Natural killer cell (primary cell): Measurements from ENCODE around the gene CACNA2D2. TPM values are rescaled to one million over a fixed set of nuclear protein-coding genes. Genes with fewer than 3 reads are reported as not detected.

Experiments
- ATAC-seq, 3 donors: fragments of 150-1000 bp in 2 of 3; fragments of 200-7000 bp in 1 of 3; cut with Tn5 transposase; 1 replicate in 1 of 3; 2 replicates in 2 of 3; pipeline ENCODE4 v1.10.0; 2021; ENCODE audit warnings: mild to moderate bottlenecking in 2 of 3, moderate library complexity in 2 of 3
- DNase-seq, 2 donors: peaks; one replicate each; pipeline versions ENCODE4 v3.0.0 to v3.0.0-alpha.2; 2013 to 2021; ENCODE audit warnings: mixed read lengths in 1 of 2
- H3K27ac ChIP-seq: one replicate; pipeline ENCODE4 v1.5.1; 2013; ENCODE audit warnings: mild to moderate bottlenecking, low read length
- H3K27me3 ChIP-seq: one replicate; pipeline ENCODE4 v1.6.1; 2013; ENCODE audit warnings: low read length; ENCODE audit not compliant: control insufficient read depth, insufficient read depth
- H3K36me3 ChIP-seq: one replicate; pipeline ENCODE4 v1.6.1; 2013; ENCODE audit warnings: low read length; ENCODE audit not compliant: control insufficient read depth, insufficient read depth
- H3K4me1 ChIP-seq: one replicate; pipeline ENCODE4 v1.6.1; 2013; ENCODE audit warnings: low read length; ENCODE audit not compliant: control insufficient read depth, insufficient read depth
- H3K4me3 ChIP-seq: one replicate; pipeline ENCODE4 v1.5.1; 2013; ENCODE audit warnings: low read length
- H3K9me3 ChIP-seq: one replicate; pipeline ENCODE4 v1.6.1; 2013; ENCODE audit warnings: low read length; ENCODE audit not compliant: control insufficient read depth, insufficient read depth
- H3K27ac Mint-ChIP-seq, 2 donors: one replicate each; pipeline ENCODE4 v1.8.0; 2022; ENCODE audit warnings: mild to moderate bottlenecking in 2 of 2, mixed read lengths in 2 of 2, moderate library complexity in 1 of 2
- H3K27me3 Mint-ChIP-seq, 2 donors: one replicate each; pipeline ENCODE4 v1.8.0; 2022; ENCODE audit warnings: low read depth in 2 of 2, mixed read lengths in 2 of 2
- H3K36me3 Mint-ChIP-seq: one replicate; pipeline ENCODE4 v1.8.0; 2022; ENCODE audit warnings: mixed read lengths
- H3K4me1 Mint-ChIP-seq, 2 donors: one replicate each; pipeline ENCODE4 v1.8.0; 2022; ENCODE audit warnings: mixed read lengths in 2 of 2
- H3K4me3 Mint-ChIP-seq: one replicate; pipeline ENCODE4 v1.8.0; 2022; ENCODE audit warnings: mild to moderate bottlenecking, moderate library complexity, mixed read lengths
- H3K9me3 Mint-ChIP-seq, 2 donors: one replicate each; pipeline ENCODE4 v1.8.0; 2022; ENCODE audit warnings: mixed read lengths in 2 of 2
- WGBS: methylation state at CpG from one replicate; pipeline ENCODE4 v1.1.7; 2013; ENCODE audit warnings: missing lambda C conversion rate; ENCODE audit not compliant: insufficient coverage; 5-methylcytosine and 5-hydroxymethylcytosine counted together
- intact Hi-C: fragments of 100-400 bp; cut with micrococcal nuclease; formaldehyde crosslinking; loops from one replicate; pipeline ENCODE4 v1.14.2; 2022
- total RNA-seq, 4 donors: library from RNA; stranded (reverse); fragments of 120-200 nt in 1 of 4; gene quantifications; one replicate each; pipeline versions ENCODE4 v1.2.3 to v1.2.4, GENCODE V29; 2013 to 2022
- TF ChIP-seq, protein P1 (sequence below): fragments of 200-600 bp; IDR thresholded peaks from one replicate; pipeline ENCODE4 v1.8.0; 2022; ENCODE audit warnings: antibody characterized with exemption

The CACNA2D2 gene
- total RNA-seq, 3 donors from 2014 or later (not counting 1 experiment from before 2014, with no cell fraction given): 36.5 to 56.4 (median 43.8) TPM

GRCh38 chr3:50417637-50418033 lies 85.8 kb downstream of the CACNA2D2 start:
- DNase-seq: no peak
- H3K36me3 ChIP-seq: no peaks in the 10 kb centered on the region
- TF ChIP-seq, protein P1, sequence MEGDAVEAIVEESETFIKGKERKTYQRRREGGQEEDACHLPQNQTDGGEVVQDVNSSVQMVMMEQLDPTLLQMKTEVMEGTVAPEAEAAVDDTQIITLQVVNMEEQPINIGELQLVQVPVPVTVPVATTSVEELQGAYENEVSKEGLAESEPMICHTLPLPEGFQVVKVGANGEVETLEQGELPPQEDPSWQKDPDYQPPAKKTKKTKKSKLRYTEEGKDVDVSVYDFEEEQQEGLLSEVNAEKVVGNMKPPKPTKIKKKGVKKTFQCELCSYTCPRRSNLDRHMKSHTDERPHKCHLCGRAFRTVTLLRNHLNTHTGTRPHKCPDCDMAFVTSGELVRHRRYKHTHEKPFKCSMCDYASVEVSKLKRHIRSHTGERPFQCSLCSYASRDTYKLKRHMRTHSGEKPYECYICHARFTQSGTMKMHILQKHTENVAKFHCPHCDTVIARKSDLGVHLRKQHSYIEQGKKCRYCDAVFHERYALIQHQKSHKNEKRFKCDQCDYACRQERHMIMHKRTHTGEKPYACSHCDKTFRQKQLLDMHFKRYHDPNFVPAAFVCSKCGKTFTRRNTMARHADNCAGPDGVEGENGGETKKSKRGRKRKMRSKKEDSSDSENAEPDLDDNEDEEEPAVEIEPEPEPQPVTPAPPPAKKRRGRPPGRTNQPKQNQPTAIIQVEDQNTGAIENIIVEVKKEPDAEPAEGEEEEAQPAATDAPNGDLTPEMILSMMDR: no peak
- peak in 2 of 3 donors; percentile 33 to 61 for ATAC-seq
- intact Hi-C loops: no loop called here
- no peaks in the 10 kb centered on the region for H3K9me3 Mint-ChIP-seq
- H3K4me1 ChIP-seq: peaks cover 49% of the 10 kb centered on the region
- H3K27ac Mint-ChIP-seq: peak overlapping the region in 1 of 2 donors; percentile 85
- H3K4me3 ChIP-seq: no peak overlapping the region
- H3K4me3 Mint-ChIP-seq: no peak overlapping the region
- H3K4me1 Mint-ChIP-seq: peaks cover 40 to 55% of the 10 kb centered on the region in 2 donors
- H3K27ac ChIP-seq: no peak overlapping the region
- H3K9me3 ChIP-seq: no peaks in the 10 kb centered on the region
- H3K27me3 Mint-ChIP-seq: no peaks in the 10 kb centered on the region
- H3K27me3 ChIP-seq: no peaks in the 10 kb centered on the region
- H3K36me3 Mint-ChIP-seq: no peaks in the 10 kb centered on the region
- WGBS: 61% methylated on average over 4 of the region's 4 CpGs

DNA sequence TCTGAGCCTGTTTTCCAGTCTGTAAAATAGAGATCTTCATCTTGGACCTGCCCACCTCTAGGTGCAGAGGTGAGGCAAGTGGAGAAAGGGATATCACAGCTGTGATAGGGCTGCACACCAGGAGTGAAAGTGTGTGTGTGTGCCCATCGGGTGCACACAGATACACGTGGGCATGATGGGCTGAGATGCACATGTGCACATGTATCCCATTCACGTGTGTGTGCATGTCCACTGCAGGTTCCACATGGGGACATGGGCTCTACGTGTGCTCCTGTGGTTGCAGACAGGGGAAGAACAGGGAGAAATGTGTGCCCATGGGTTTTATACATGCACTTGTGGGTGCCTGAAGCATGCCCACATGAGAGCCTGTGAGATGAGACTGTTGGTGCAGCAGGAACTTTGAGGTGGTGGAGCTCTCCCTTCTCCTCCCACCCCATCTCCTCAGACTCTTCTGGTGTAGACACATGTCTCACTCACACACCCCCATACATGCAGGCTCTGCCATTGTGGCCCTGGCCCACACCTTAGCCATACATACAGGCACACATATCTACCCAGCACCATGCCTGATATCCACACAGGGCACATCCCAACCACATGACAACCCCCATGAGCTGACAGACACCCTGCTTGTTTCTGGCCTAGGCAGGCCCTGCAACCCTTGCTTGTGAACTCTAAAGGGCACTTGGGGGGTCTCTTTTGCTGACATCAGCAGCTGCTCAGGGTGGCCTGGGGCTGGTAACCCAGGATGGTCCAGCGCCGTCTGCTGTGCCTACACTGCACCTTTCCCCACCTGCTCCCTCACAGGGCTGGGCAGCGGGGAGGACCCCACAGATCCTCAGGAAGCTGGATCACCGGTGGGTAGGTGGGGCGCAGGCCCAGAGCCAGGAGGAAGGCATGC lies 86.4 kb downstream of the CACNA2D2 start:
- Histone ChIP-seq H3K36me3 (no peaks in the 10 kb centered on the region), H3K4me1 (peaks cover 46% of the 10 kb centered on the region), H3K27ac (no peak overlapping the region), H3K4me3 (no peak overlapping the region), H3K9me3 (no peaks in the 10 kb centered on the region), H3K27me3 (no peaks in the 10 kb centered on the region)
- ATAC-seq (no peak), DNase-seq (no peak)
- H3K4me3 Mint-ChIP-seq: no peak overlapping the region
- peaks cover 35 to 53% of the 10 kb centered on the region in 2 donors for H3K4me1 Mint-ChIP-seq
- no peaks in the 10 kb centered on the region for H3K9me3 Mint-ChIP-seq
- no peaks in the 10 kb centered on the region for H3K36me3 Mint-ChIP-seq
- H3K27ac Mint-ChIP-seq: peak overlapping the region in 1 of 2 donors; percentile 85
- TF ChIP-seq, protein P1: no peak
- WGBS: 84% methylated on average over 9 of the region's 9 CpGs
- no peaks in the 10 kb centered on the region for H3K27me3 Mint-ChIP-seq
- intact Hi-C loops: no loop called here

DNA sequence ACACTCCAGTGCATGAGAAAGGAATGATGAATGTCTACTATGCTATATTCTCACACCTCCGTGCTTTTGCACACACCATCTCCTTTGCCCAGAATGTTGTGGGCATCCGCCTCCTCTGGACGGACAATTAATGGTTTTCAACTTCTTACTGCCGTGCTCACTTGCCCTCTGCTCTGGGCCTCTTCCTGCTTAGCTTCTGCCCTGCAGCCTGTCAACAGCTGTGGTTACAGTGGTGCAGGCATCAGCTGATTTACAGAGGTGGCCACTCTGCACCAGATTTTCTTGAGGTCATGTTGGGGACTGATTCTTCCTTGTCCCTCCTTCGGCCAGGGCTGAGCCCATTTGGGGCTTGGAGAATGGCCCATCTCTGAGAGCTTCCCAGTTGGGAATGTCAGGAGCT lies 87.6 kb downstream of the CACNA2D2 start:
- no peak overlapping the region for H3K4me3 ChIP-seq
- H3K27me3 ChIP-seq: no peaks in the 10 kb centered on the region
- H3K9me3 Mint-ChIP-seq: no peaks in the 10 kb centered on the region
- H3K27ac Mint-ChIP-seq: peak overlapping the region; percentile 57 to 85
- ATAC-seq: peak; percentile 45 to 86 (median 78)
- peaks cover 33 to 53% of the 10 kb centered on the region in 2 donors for H3K4me1 Mint-ChIP-seq
- H3K27ac ChIP-seq: peak overlapping the region; percentile 41
- peaks cover 41% of the 10 kb centered on the region for H3K4me1 ChIP-seq
- no peaks in the 10 kb centered on the region for H3K36me3 ChIP-seq
- intact Hi-C loops: no loop called here
- TF ChIP-seq, protein P1: no peak
- 8% methylated on average over 5 of the region's 5 CpGs for WGBS
- DNase-seq: no peak
- peak overlapping the region; percentile 66 for H3K4me3 Mint-ChIP-seq
- no peaks in the 10 kb centered on the region for H3K9me3 ChIP-seq
- no peaks in the 10 kb centered on the region for H3K27me3 Mint-ChIP-seq
- H3K36me3 Mint-ChIP-seq: no peaks in the 10 kb centered on the region
